HG03558 (cell line): ENCODE measurements around the gene ELMOD3.
"Not testable (repeated sequence)": the region's sequence is repeated elsewhere in the genome, so short reads cannot be mapped to it uniquely, and the experiment has no call there.

ENCODE experiments used
- ATAC-seq: cut with Tn5 transposase; IDR thresholded peaks from one replicate; pipeline ENCODE4 v1.9.1; 2021; ENCODE audit warnings: moderate number of reproducible peaks; ENCODE audit not compliant: unreplicated experiment; ENCODE audit errors: extremely low read depth

Gene ELMOD3

DNA sequence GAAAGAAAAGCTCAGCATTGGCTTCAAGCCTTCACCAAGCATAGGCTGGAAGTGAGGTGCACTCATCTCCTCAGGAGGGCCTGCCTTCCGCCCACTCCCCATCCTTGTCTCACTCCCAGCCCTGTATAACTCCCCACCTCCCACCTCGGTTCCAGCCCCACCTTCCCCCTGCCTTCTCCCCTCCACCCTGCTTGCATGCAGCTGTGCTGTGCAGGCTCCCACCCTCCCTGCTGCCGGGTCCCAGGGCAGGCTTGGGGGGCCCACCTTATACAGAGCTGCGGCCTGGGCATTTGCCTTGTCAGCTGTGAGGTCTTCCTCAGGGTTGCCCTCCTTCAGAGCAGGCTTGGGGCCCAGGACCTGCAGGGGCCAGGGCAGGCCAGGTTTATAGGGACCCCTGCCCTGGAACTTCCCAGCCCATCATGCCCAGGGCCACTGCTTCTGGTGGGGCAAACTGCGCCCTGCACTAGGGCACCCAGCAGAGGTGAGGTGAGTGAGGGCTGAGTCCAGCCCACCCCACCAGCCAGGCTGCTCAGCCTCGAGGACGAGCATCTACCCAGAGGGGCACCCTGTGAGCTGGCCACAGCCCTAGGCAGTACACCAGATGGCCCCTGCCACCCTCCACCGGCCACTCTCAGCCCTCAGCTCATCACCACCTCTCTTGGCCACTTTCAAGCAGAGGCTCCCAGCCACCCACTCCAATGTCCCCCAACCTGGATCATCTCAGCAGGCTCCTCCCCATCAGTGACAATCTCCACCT is 44.0 kb downstream of the ELMOD3 start:
- ATAC-seq: no peak

DNA sequence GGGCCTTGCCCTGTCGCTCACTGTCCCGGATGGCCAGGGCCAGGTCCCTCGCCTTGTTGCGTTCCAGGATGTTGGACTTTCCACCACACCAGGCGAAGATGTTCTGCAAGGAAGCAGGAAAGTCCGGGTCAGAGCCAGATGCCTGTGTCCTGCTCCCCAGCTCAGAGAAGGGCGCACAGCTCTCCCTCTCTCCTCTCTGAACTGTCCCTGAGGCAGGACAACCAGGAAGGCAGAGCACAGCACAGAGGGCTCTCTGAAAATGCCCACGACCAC is 44.5 kb downstream of the ELMOD3 start:
- ATAC-seq: no peak

DNA sequence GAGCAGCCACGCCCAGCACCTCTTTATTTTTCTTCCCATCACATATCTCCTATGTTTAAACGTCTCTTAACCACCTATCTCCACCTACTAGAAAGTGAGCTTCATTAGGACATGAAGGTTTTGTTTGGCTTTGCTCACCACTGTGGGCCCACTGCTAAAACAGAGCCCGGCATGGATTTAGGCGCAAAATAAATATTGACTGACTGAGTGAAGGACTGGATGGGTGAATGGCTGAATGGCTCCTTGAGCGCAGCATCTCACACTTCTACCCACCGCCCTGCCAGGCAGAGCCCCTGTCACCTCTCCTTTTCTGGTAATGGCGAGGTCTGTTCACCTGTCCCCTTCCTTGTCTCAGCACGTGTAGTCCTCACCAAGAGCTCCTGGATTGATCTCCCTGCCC is 45.5 kb downstream of the ELMOD3 start:
- ATAC-seq: no peak

DNA sequence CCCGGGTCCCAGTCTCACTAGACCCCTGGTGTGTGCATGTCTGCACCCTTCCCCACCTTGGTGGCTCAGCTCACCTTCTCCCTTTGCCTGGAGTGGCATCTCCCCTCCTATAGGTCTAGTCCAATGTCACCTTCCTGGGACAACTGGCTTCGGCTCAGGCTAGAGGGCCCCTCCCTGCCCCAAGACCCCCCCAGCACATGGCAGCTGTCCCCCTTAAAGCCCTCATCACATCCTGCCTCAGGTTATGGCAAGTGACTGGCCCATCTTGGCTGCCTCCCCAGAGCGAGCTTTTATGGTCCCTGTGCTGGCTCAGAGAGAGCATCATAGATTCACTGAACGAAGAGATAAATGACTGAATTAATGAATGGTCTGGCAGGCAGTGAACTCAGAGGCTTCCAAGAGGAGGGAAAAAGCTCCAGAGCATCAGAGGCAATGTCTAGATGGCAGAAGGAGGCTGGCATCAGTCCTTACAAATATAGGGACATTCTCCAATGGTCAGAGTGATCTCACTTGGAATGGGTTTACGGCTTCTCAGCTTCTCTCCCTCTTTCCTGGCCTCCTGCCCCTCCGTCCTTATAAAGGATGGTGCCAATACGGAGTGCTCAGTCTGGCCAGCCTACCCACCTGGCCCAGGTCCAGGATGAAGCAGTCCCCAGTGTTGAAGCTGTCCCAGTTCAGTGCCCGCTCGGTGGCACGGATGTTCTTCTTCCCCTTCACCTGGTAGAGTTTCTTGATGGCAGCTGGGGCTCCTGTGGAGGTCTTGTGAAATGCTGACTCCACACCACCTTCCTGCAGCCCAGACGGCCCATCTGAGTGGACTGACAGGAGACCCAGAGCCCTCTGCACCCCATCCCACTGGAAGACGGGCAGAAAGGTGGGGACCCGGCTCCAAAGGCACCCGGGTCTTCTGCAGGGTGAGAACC is 46.2 kb downstream of the ELMOD3 start:
- no peak for ATAC-seq

DNA sequence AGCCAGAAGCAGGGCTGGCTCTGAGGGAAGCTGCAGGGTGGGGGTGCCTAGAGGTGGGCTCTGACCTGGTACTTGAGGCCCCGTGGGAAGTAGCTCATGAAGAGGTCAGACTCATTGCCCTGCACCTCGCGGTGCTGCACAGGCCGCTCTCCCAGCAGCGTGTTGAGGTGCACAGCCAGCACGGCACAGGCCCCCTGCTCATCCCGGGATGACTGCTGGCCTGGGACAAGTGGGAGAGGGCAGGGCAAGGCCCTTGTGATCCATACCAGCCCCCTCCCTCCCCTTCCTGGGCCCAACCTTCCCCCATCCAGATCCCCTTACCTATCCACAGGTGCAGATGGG is 46.9 kb downstream of the ELMOD3 start:
- no peak for ATAC-seq

DNA sequence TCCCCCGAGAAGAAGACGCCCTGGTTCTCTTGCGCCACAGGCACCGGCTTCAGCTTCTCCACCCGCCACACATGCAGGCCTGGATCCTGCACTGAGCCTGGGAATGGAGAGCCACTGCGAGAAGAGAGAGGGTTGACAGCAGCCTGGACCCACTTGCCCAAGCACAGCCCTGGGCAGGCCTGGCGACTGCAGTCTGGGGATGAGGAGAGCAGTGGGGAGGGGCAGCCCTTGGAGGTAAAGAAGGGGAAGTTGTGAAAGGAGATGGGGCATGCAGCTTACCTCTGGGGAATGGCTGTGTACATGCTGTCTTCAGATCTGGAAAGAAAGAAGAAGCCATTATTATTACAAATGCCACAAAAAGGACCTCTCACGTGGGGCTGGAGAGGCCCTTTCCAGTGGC is 47.3 kb downstream of the ELMOD3 start:
- ATAC-seq: no peak

DNA sequence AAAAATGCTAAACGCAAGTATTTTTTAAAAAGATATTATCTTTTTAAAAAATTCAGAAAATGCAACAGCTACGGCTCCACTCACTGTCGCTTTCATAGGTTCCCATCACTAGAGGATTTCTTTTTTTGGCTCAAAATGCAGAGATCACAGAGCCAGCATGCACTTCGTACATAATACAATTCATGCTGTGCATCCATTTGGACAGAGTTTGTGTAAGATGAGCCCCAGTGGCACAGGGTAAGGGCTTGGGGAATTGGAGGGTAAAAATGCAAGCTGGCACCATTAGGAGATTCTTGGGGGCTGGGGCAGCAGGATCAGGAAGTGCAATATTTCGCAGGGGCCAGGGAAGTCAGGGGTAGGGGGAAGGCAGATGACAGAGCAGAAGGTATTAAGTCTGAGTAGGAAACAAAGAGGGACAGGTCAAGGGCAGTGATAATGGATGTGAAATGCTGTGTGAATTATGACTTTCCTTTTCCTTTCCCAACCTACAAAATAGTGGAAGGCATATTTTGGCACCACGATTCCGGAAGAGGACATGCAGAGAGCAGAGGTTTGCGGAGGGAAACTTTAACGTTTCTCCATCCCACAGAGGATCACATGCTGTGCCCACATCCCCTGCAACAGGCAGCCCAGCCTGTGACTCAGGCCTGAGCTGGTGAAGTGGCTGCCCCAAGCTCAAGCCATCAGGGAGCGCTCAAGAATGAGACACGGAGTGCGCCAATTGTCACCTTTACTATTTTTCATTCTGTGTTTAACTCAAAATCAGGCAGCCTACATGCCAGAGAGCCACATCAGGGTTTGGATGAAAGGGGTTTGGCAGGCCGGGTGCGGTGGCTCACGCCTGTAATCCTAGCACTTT is 50.9 kb downstream of the ELMOD3 start:
- no peak for ATAC-seq

DNA sequence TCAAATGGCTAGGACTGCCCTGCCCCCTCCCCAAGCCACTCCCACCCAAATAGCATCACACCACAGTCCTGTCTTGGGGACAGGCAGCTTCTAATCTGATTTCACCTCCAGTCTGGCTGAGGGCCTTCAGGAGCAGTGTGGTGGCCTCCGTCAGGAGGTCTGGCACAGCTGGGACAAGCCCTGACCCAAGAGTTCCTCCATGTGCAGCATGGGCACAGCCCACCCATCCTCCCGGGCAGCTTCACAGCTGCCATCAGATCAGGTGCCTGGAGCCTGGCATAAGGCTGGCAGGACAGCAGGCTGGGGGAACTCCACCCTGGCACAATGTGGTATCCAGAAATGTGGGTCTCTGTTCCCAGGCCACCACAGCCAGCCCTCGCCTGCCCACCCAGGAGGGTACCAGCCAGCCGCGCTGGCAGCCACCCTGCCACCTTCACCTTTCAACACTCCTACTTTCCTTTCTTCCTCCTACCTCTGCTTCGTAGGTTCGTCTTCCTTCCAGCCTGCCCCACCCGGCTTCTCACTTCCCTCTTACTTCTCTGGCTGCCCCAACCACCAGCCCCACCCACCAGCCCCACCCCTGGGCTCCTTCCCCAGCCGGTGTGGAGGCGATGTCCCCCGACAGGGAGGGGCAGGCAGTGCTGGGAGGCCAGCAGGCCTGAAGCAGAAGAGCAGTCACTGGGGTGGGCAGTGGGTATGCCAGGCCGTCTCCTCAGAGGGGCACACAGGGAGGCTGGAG is 55.4 kb downstream of the ELMOD3 start, which contains the start of gene CAPG:
Gene CAPG, minus strand, starts transcription at position 522 of the 739 bp plus-strand sequence. CDS start 8,221 bp downstream, outside the sequence.
- ATAC-seq: no peak

DNA sequence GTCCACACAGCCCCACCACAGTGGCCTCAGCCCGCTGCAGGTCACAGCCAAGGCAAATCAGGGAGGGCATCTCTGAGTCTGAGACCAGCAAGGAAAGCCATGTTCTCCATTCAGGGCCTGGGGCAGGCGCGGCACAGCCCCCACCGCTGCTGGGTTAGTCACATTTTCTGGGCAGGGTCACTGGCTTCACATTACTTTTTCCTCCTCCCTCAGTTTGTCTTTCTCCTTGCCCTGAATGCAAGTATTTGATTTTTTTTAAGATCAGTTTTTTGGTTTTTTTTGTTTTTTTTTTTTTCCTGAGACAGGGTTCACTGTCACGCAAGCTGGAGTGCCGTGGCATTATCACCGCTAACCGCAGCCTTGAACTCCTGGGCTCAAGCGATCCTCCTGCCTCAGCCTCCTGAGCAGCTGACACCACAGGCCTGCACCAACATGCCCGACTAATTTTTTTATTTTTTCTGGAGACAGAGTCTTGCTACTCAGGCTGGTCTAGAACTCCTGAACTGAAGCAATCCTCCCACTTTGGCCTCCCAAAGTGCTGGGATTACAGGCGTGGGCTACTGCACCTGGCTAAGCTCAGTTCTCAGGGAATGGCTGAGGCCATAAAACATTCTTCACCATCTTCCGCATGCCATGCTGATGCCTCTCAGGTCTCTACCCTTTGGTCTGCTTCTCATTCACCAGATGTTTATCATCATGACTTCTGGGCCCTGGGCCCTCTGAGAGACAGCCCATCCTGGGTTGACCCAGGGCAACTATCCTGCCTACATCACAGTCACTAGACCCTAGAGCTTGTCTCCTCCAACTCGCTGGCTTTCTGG is 56.2 kb downstream of the ELMOD3 start:
- no peak for ATAC-seq

DNA sequence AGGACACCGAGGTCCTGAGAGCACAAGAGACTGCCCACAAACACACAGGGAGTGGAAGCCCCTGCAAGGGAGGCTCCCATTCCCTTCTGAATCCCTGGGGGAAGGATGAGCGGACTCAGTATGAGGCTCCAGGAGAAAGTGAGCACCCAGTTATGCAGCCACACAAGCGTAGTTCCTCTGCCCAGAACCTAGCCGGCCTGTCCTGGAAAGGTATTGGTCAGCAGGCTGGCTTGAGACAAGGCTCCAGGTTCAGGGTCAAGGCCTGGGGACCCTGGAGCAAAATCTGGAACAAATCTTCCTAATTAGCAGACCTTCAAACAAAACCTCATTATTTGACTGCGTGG is 56.8 kb downstream of the ELMOD3 start:
- ATAC-seq: no peak

DNA sequence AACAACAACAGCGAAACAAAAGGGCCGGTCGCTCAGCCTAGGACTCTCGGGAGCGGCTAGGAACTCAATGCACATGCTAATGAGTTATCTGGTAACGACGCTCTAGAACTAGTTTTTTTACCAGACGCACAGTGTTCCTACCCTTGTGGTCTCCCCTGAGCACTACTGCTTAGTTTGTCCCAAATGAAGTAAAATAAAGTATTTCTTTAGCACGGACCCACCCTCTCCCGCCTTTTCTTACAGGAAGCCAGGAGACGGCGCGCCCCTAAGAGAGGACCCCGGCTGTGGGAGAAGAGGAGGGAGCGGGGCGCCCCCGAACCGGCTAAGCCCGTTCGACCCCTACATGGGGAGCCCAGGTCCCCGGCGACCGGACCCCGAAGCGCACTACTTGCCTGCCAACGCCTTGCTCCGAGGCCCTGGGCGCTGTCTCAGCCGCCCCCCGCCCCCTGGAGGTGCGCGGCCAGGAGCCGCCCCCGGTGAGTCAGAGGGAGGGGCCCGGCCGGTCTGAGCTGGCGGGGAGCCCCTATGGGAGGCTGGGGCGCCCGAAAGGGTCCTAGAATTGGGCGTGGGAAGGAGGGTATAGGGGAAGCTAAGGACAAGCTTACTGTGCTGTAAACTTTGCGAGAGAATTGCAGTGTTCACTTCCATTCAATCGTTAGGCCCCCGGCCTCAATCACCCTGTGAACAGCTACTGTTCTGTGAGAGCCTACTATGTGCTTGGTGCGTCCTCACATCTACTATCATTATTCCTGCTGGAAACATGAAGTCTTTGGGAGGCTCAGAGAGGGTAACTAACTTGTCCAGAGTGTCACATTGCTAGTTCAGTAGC is 59.2 kb downstream of the ELMOD3 start:
- no peak for ATAC-seq

DNA sequence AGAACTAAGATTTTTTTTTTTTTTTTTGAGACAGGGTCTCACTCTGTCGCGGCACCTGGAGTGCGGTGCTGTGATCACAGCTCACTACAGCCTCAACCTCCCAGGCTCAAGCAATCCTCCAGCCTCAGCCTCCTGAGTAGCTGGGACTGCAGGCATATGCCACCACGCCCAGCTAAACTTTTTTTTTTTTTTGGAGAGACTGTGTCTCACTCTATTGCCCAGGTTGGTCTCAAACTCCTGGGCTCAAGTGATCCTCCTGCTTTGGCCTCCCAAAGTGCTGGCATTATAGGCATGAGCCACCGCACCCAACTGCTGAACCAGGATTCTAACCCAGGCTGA is 59.8 kb downstream of the ELMOD3 start:
- ATAC-seq: not testable (repeated sequence)

DNA sequence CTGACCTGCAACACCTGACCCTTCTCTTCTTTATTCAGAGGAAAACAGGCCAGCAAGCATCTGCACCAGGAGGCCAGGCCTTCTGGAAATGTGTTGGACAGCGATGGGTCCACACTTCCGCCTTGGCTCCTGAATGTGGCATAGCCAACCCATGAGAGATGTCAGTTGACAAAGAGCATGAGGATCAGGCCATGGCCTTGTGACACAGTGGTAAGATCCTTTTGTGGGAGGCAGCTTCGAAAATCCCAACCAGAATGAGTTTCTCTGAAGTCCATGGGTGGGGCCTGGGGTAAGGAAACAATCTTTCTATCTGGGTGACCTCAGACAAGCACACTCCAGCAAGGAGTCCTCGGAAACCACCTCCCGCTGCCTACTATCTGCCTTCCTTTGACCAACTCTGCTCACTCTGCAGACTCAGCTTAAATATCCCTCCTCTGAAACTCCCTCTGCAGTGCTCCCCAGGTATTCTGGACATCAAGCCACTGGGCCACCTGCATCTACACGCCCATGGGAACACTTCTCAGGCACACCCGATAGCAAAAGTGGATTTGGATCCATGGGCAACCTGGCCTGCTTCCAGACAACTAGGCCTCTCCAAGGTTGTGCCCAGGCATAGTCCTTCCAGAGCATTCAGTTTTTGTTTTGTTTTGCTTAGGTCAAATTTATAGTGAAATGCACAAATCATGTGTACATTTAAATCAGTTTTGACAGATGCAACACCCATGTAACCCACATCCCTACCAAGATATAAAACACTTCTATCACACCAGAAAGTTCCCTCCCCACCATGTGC is 60.4 kb downstream of the ELMOD3 start:
- no peak for ATAC-seq

DNA sequence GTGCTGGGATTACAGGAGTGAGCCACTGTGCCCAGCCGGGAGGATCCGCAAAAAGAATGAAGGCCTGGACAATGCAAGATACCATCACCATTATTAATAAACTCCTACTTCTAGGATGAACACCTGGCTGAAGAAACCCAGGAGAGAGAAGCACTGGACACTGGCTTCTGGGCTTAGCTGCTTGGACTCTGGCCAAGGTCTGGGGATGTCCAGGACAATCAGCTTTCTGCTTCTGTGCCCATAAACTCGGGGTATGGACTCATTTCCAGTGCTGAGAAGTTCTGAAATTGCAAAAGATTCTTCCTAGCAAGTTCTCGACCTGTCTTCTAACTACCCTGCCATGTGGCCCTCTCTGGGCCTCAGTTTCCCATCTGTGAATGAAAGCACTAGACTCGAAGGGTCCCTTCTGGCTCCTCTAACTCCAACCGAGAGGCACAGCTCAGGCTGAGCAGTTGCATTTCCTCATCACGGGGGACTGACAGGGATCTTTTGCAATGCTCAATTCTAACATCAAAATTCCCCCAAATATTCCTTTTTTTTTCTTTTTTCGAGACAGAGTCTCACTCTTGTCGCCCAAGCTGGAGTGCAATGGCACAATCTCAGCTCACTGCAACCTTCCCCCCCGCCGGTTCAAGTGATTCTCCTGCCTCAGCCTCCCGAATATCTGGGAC is 61.5 kb downstream of the ELMOD3 start:
- no peak for ATAC-seq

DNA sequence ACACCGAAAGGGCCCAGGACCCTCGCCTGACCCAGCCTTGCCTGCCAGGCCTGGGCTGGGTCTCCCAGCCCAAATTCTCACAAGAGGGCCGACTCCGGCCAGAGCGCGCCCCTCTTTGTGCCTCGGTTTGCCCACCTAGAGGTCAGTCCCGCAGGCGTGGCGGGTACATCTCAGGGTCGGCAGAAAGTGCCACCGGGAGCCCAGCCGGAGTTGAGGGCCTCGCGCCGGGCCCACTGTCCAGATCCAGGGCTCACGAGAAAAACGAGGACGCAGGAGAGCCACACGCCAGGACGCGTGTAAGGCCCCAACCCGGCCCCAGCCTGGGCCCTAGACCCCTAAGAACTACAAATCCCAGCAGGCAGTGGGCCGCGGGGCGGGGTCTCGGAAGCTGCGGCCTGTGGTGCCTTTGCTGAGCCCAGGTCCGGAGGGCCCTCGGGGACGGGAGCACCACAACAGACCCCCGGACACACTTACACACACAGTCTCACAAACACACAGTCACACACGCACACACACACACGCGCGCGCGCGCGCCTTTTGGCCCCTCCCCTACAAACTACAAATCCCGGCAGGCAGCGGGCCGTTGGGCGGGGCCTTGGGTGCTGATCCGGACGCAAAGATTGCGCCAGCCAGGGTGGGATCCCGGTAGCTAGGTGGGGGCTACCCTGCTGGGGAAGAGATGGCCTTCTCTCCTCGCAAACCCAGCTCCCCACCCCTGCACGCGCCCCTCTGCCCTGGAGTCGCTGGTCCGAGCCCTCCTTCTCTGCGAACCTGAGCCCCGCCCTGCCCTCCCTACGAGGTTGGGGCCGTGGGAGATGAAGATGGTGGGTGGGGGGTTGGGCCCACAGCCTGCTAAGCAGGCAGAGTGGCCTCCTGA is 63.8 kb downstream of the ELMOD3 start, which contains the start of gene SH2D6:
Gene SH2D6, plus strand, starts transcription at position 583 of the 877 bp plus-strand sequence. CDS start 10,752 bp downstream, outside the sequence.
- ATAC-seq: peak; percentile 55

DNA sequence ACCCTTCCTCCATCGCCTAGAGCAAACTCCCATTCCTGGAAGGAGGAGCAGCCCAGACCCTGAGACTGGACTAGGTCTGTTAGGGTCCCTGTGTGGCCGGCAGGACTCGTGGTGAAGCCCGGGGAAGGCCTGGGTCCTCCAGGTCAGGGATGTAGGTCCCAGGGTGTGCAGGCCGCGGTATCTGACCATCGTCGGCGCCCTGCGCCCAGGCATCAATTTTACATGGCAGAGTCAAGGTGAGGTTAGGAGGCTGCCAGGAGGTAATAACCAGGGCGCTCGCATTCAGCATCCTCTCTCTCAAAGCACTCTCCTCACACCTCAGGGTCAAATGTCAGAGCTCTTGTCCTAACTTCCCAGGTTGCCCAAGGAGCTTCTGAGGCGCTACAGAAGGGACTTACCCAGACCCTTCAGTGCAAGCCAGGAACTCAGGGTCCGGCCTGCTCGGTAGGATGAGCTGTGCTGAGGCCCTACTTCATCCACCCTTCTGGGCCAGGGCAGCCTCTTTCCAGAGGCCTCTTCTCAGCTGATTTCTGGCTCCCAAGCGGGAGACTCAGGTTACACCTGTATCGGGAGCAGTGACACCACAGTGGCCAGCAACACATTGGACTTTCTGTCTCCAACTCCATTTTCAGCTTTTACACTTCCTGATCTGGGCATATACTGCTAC is 64.6 kb downstream of the ELMOD3 start:
- ATAC-seq: no peak
